NK-92 (cell line): Measurements from ENCODE around the gene NUP93.
"Not testable (repeated sequence)": the region's sequence is repeated elsewhere in the genome, so short reads cannot be mapped to it uniquely, and the experiment has no call there.

ENCODE experiments used
- DNase-seq: peaks from one replicate; lab custom pipeline; 2025; ENCODE audit not compliant: unreplicated experiment; lab: John Stamatoyannopoulos, UW

NUP93 gene

GRCh38 chr16:56811602-56812001 lies 81.7 kb downstream of the NUP93 start:
- not testable (repeated sequence) for DNase-seq

GRCh38 chr16:56812884-56813283 lies 83.0 kb downstream of the NUP93 start:
- no peak for DNase-seq

DNA sequence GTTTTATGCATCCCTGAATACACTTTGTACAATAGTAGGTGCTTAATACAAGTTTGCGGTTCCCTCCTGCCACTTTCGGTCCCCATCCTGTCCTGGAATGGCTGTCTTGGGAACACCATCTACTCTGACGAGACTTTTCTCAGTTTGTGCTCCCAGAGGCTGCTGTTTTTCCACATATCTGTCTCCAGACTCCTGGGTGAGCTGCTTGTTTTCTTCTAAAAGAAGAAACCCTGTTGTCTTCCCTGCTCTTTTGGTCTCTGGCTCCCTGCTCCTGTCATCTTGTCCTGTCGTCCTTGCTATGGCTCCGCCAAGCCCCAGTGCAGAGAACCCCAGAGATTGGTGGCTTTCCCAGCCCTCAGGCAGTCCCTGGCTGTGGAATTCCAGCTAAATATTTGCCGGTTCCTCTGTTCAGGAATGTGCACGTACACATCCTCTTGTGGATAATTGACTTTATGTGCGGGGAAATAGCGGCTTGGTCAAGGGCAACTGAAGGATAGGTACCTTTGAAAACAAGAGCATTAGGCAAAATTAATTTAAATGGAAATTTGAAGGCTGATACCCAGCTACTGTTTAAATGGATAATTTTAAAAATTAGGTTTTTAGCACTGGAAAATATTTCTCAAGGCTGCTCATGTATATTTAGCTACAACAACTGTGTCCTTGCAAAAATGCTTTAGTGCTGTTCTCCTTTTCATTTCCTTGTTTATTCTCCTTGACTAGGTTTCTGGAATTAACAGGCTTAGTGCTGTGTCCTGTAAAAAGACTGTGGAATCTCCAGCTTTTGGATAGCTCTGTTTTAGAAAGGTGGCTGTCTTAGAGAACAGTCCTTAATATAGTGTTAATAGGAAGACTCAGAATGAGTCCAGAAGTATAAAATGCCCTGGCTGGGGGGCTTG lies 84.9 kb downstream of the NUP93 start:
- DNase-seq = no peak

GRCh38 chr16:56815721-56816120 lies 85.8 kb downstream of the NUP93 start:
- no peak for DNase-seq

- DNase-seq = no peak
These were observed 87.1 kb downstream of the NUP93 start for GRCh38 chr16:56817056-56817455.

DNA sequence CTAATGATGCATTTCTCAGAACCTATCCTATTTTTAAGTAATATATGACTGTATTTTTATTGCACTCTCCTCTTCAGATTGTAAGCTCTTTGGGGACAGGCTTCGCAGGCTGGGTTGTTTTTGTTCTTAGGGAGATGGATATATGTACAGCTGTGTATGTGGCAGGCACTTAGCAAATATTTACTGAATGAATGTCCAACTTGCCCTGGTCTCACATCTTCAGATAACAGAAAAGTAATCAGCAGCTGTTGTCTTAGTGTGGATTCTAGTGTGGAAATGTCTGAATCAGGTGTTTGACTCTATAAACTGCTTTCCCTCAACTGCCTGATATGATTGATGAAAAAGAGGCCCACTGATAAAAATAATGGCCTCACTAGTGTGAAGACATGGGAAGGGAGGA lies 88.0 kb downstream of the NUP93 start:
- no peak for DNase-seq

DNA sequence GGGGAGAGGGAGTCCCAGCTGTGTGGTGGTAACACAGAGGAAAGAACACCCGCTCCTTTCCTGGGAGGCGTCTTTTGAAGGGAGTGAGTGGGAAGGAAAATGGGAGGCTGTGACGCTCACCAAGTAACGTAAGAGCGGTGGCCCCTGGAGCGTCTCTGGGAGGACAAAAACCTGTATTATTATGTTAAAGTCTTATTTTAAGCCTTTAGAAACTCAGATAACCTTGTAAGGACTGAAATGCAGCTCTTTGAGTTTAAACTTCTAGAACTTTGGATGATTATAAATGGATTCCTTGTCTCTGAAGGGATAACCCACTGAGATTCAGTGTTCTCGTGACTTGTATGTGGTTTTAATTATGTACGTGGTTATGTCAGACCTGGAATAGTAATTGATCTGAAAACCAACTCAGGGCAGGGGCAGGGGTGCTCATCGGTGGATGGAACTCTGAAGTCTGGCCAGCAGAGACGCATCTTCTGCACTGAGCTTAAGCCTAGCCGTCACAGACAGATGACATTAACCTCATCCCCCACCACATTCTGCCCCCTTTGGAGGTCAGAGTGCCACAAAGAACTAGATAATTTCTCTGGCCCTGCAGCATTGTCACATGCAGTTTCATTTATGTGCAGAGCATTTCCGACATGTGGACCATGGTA lies 93.3 kb downstream of the NUP93 start:
- DNase-seq = no peak

DNA sequence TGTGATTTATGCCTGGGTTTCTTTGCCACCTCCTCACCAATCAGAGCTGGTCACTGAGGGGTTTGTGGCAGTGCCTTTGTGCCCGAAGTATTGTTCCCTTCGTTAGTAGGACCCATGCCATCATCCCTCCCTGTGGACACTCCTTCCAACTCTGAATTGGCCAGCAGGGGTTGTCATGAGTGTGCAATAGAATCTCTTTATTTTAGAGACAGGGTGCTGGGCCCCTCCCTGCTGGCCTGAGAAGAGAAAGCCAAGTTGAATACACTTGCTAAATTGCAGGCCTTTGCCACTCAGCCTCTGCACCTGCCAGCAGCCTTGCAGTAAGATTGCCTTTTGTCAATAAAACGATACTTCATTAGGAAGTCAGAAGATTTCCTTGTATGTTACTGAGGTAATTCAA lies 94.4 kb downstream of the NUP93 start:
- no peak for DNase-seq

GRCh38 chr16:56824804-56825203 lies 94.9 kb downstream of the NUP93 start:
- DNase-seq = no peak

DNA sequence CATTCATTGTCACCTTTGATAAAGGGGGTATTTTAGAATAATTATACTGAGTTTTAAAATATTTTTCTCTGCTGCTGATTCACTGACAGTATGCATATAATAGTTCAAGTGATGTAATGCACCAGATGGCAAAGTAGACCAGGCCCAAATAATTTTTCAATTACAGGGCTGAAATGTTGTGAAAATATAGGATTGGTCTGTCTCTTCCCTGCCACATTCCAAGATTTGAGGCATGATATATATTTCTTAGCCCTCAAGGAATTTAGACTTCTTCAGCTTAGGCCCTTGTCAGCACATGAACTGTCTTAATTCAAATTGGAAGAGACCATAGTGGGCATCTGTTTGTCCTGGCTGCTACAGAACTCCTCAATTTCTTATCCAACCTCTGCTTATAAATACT lies 95.9 kb downstream of the NUP93 start:
- no peak for DNase-seq

DNA sequence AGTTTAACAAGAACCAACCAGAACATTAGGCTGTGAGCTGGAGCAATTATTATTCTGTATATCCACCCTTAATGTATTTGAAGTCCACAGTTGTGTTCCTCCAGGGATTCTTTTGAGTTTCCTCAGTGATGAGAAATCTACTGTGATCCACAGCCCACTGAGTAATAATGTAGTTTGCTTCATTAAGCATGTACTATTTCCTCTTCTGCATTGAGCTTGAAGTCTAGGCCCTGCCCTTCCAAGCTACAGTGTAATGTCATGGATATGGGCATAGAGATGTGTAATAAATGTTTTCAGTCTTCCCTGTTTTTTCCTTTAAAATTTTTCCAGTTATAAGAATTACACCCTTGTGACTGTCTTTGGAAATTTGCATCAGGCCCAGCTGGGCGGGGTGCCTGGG lies 98.7 kb downstream of the NUP93 start:
- no peak for DNase-seq

- no peak for DNase-seq
These were observed 100.7 kb downstream of the NUP93 start for GRCh38 chr16:56830669-56831068.

DNA sequence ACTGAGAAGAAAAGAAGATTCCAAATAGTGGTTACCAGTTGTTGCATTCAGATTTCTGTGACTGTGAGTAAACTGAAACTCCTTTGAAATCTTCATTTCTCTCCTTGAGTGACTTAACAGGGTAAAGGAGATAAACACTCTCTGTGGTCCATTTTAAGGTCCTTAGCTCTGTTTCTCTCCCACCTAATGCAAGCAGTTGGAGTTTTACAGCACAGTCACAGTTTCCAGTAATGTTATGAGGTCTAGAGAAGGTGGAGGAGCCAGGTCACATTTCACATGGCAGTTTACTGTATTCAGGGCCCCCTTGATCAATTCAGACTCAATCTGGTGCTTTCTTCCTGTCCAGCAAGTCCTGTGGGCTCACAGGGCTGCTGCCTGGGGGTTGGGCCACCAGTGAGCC lies 102.8 kb downstream of the NUP93 start:
- DNase-seq = no peak

DNA sequence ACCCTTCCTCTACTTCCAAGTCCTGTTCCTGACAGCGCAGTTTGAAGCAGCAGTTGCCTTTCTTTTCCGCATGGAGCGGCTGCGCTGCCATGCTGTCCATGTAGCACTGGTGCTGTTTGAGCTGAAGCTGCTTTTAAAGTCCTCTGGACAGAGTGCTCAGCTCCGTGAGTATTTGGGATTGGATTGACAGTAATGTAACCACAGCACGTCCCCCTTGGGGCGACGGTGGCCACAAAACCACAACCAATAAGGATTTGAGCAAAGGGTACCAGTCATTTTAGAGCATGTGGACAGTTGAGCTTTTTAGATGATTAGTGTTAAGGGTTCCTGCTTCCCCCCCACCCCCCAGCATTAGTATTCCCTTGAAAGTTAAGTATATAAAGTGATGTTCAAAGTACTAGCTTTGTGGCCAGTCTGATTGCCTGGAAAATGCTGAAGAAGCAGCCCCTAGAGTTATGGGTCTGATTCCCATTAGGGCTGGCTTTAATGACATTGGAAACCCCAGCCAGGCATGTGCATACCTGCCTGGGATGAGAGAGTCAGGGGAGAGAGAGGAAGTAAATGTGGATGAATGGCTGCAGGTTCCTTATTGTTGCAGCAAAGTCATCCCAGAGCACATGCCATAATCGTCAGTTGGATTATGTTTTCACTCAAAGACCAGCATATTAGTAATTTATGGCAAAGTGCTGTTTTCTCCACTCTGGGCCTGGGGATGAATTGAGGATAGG lies 103.5 kb downstream of the NUP93 start:
- DNase-seq = no peak

DNA sequence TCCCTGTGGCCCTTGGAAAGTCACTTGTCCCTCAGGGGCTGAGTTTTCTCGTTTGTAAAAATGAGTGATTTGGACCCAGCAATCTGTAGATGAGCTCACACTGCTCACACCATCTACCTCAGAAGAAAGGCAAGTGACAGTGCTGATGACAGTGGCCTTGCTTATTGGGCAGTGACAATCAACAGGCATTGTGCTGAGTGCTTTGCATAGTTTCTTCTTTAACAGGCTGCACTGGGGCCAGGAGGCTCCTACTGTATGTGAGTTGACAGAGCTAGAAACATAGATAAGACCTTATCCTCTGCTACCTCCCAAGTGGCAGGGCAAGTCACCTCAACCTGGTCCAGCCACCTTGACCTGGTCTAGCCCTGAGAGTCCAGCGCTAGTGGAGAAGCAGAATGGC lies 105.4 kb downstream of the NUP93 start:
- DNase-seq = no peak

DNA sequence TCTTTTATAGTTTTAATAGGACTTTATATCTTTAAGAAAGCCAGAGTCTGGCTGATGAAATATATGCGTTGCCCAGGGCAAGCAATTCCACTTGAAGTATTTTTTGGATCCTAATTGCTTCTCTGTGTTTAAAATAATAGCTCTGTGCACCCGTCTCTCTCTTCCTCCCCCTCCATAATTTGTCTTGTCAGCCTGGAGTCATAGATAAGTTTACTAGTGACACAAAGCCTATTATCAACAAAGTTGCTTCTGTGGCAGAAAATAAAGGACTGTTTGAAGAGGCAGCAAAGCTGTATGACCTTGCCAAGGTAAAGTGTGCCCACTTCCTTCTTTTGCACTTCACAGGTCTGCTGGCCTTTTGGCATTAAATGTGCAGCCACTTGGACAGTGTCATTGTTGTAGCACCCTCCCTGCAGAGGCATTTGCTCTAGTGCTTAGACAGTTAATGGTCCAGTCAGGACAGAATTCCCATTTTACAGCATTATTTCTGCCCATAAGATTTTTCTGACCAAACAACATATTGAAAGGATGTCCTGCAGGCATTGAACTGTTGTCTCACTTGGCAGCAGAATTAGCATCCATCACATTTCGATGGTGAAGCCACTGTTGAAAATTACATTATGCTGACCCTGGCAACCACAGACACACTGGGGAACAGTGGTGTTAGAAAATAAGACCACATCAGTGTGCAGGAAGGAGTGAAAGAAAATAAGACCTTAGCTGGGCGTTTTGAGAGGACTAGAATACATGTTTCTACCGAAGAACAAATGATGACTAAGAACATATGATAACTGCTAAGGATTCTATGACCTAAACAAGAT lies 106.7 kb downstream of the NUP93 start:
- no peak for DNase-seq

- DNase-seq = no peak
These were observed 108.9 kb downstream of the NUP93 start for GRCh38 chr16:56838622-56839337.

DNA sequence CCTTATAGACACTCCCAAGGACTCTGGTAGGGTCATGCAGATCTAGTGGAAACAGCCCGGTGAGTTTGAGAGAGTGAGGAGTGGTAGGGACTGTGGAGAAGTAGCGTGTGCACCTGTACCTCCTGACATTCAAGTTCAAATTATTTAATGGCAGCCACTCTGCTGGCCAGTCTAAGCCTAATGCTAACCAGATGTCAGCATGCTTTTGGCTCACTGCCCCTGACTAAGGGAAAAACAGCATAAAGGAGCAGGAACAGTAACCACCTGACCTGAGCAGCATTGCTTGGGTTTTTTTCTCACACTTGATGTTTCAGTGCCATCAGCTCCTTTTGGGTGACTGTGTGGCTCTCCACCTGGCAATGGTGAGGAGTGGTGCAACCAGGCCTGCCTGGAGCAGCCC lies 111.3 kb downstream of the NUP93 start:
- no peak for DNase-seq

DNA sequence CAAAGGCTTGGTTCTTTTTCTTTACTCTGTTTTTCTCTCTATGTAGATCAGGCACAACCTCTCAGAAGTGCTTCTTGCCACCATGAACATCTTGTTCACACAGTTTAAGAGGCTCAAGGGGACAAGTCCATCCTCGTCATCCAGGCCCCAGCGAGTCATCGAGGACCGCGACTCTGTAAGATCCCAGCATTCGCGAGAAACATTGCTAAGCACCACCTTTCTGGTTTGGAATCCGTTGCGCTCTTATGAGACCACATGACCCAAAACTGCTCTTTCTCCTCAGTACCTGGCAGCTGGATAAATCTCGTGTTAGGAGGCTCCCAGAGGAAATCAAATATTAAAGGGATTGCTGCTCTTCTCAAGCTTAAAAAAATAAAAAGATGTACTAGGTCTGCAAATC lies 111.7 kb downstream of the NUP93 start:
- DNase-seq = no peak

DNA sequence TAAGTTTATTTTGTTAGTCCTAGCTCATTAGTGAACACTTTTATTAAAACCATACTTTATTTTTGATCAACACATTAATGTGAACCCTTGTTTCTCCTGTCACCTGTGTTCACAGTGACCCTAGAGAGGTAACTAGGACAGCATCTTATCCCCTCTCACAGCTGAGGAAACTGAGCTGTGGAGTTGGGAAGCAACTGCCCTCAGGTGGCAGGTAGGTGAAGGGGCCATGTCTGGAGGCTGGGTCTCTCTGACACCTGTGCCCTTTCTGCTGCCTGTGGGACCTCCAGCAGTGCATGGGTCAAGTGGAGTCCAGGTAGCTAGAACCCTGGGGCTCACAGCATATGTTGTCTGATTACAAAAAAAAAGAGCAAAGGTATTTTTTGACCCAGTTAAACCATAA lies 112.2 kb downstream of the NUP93 start:
- no peak for DNase-seq
